Left lung (tissue), 10 donors: ENCODE results near the gene KIF16B. TPM values are rescaled to one million over a fixed set of nuclear protein-coding genes. Genes with fewer than 3 reads are reported as not detected.

Source experiments
- ATAC-seq: fragments of 200-7000 bp; cut with Tn5 transposase; one replicate; pipeline ENCODE4 v1.9.1; 2020; ENCODE audit warnings: moderate library complexity
- DNase-seq, 4 donors: peaks; one replicate each; pipeline ENCODE4 v3.0.0-alpha.2; 2013 to 2020
- H3K27ac ChIP-seq, 2 donors: fragments of 200-600 bp; sonication (generic) in 1 of 2; one replicate each; pipeline versions ENCODE4 v1.5.0 to v1.8.0; 2020 to 2021
- H3K27me3 ChIP-seq, 2 donors: fragments of 200-600 bp; sonication (generic) in 1 of 2; one replicate each; pipeline versions ENCODE4 v1.5.0 to v1.8.0; 2020 to 2021
- H3K36me3 ChIP-seq, 2 donors: fragments of 200-600 bp; sonication (generic) in 1 of 2; one replicate each; pipeline versions ENCODE4 v1.5.0 to v1.8.0; 2020 to 2021
- H3K4me1 ChIP-seq, 2 donors: fragments of 200-600 bp; one replicate each; pipeline ENCODE4 v1.8.0; 2021
- H3K4me3 ChIP-seq, 2 donors: fragments of 200-600 bp; sonication (generic) in 1 of 2; one replicate each; pipeline versions ENCODE4 v1.5.0 to v1.8.0; 2020 to 2021; ENCODE audit warnings: mild to moderate bottlenecking in 1 of 2
- H3K9me3 ChIP-seq, 2 donors: fragments of 200-600 bp; sonication (generic) in 1 of 2; one replicate each; pipeline versions ENCODE4 v1.5.0 to v1.8.0; 2020 to 2021
- CTCF ChIP-seq, 2 donors: fragments of 200-600 bp; sonication (generic) in 1 of 2; IDR thresholded peaks; one replicate each; pipeline versions ENCODE4 v1.5.0 to v1.8.0; 2021; ENCODE audit warnings: antibody characterized with exemption in 2 of 2
- intact Hi-C, 2 donors: fragments of 100-400 bp; cut with DNase I; formaldehyde crosslinking; loops; one replicate each; pipeline versions ENCODE4 v1.11.2 to v1.14.2; 2022
- polyA plus RNA-seq, 6 donors: library from polyadenylated mRNA; unstranded; fragments of 120-200 nt; gene quantifications; one replicate each; pipeline ENCODE4 v1.2.1, GENCODE V29; 2013; ENCODE audit not compliant: insufficient read length in 6 of 6
- total RNA-seq, 2 donors: library from RNA; stranded (reverse); fragmentation: NEBNext Ultra II Directional; extraction: Animal tissue kit (Norgen Biotek cat#: 25700); gene quantifications; one replicate each; pipeline ENCODE4 v1.2.1, GENCODE V29; 2021
- donor health status: DM: no; HTN: yes; CAD: no.
- donor health status: DM: no; HTN: no; CAD: no.

KIF16B gene
- total and polyA plus RNA-seq, 8 donors: 9.1 to 23.8 (median 12.8) TPM

GRCh38 chr20:16280219-16280618 is 293.0 kb downstream of the KIF16B start:
- DNase-seq (no peak), ATAC-seq (no peak)
- no peaks in the 10 kb centered on the region for H3K27me3 ChIP-seq
- no peaks in the 10 kb centered on the region for H3K36me3 ChIP-seq
- no peaks in the 10 kb centered on the region for H3K4me1 ChIP-seq
- no peak overlapping the region for H3K4me3 ChIP-seq
- H3K27ac ChIP-seq: no peak overlapping the region
- no peak for TF ChIP-seq CTCF (IDR thresholded peaks at IDR 0.05)
- no peaks in the 10 kb centered on the region for H3K9me3 ChIP-seq
- intact Hi-C loops: no loop called here

DNA sequence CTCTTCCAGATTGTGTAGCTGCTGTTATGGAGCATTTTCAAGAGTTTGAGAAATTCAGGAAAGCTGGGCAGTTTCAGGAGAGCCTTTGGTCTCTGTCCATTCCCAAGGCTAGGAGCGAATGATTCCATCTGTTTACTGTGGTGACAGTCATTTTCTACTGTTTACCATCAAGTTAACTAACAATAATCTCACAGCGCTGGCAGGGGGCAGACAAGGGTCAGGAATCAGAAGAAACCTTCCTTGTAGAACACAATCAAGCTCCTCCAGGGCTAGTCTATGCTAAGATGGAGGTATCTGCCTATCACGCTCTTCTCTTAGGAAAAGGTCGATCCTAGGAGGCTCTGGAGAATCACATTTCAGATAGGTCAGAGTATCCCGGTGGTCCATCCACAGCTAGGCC is 293.9 kb downstream of the KIF16B start:
- Histone ChIP-seq H3K27ac (no peak overlapping the region), H3K27me3 (no peaks in the 10 kb centered on the region), H3K9me3 (no peaks in the 10 kb centered on the region), H3K4me1 (no peaks in the 10 kb centered on the region), H3K4me3 (no peak overlapping the region), H3K36me3 (no peaks in the 10 kb centered on the region)
- intact Hi-C loops: no loop called here
- DNase-seq (no peak), ATAC-seq (no peak)
- TF ChIP-seq CTCF (IDR thresholded peaks at IDR 0.05): no peak

GRCh38 chr20:16273812-16274555 is 299.3 kb downstream of the KIF16B start:
- TF ChIP-seq CTCF (IDR thresholded peaks at IDR 0.05): no peak

DNA sequence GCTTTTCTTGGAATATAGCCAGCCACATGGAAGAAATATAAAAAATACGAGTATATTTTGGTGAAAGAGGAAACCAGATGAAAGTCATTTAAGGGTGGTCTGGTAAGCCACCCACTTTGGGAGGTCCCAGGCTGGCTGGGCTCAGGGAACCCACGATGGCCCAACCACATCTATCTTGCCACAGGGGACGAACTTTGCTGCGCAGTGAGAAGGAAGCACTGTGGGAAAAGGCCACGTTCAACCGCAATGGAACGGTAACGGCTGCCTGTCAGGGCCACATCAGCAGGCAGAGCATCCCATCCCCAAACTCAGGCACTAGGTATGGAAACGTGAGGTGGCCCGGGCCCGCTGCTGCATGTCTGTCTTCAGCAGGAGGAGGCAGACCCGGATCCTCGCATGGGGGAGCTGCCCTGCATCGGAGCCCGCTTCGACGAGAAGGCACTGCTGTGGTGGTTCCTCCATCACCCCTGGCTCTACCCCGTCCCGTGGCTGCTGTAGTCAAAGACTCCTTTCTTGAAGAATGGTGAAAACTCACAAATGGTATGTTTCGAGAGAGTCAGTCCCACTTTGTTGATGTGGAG is 300.4 kb downstream of the KIF16B start:
- no peak overlapping the region for H3K4me3 ChIP-seq
- no peaks in the 10 kb centered on the region for H3K4me1 ChIP-seq
- H3K9me3 ChIP-seq: no peaks in the 10 kb centered on the region
- no peaks in the 10 kb centered on the region for H3K27me3 ChIP-seq
- TF ChIP-seq CTCF (IDR thresholded peaks at IDR 0.05): no peak
- intact Hi-C loops: no loop called here
- peaks cover 0 to 9% of the 10 kb centered on the region in 2 donors for H3K36me3 ChIP-seq
- DNase-seq (peak in 1 of 4 donors; percentile 76), ATAC-seq (no peak)
- H3K27ac ChIP-seq: no peak overlapping the region

More at GRCh38 chr20:16273812-16274555, 299.3 kb downstream of the KIF16B start:
- Histone ChIP-seq H3K4me3 (no peak overlapping the region), H3K36me3 (peaks cover 0 to 9% of the 10 kb centered on the region in 2 donors), H3K27ac (no peak overlapping the region), H3K4me1 (no peaks in the 10 kb centered on the region), H3K9me3 (no peaks in the 10 kb centered on the region), H3K27me3 (no peaks in the 10 kb centered on the region)
- DNase-seq: peak in 2 of 4 donors; percentile 44 to 62
- intact Hi-C loops: no loop called here
- ATAC-seq: no peak

GRCh38 chr20:16271450-16271849 is 301.8 kb downstream of the KIF16B start:
- no peak for TF ChIP-seq CTCF (IDR thresholded peaks at IDR 0.05)

More at GRCh38 chr20:16271450-16271849, 301.8 kb downstream of the KIF16B start:
- DNase-seq (no peak), ATAC-seq (no peak)
- Histone ChIP-seq H3K27me3 (no peaks in the 10 kb centered on the region), H3K4me1 (no peaks in the 10 kb centered on the region), H3K36me3 (peaks cover 0 to 9% of the 10 kb centered on the region in 2 donors), H3K9me3 (peaks cover 0 to 11% of the 10 kb centered on the region in 2 donors), H3K4me3 (no peak overlapping the region), H3K27ac (no peak overlapping the region)
- intact Hi-C loops: no loop called here
